C4-2B (cell line): ENCODE results near the gene ANKRD31.

Experiments
- ZFX ChIP-seq: fragments of 450-650 bp; IDR thresholded peaks from 2 replicates; pipeline ENCODE4 v1.6.1; 2017
- TF ChIP-seq, protein P1 (sequence below): fragments of 450-650 bp; conservative IDR thresholded peaks from 2 replicates; pipeline ENCODE4 v1.5.1; 2017; ENCODE audit warnings: mild to moderate bottlenecking

DNA sequence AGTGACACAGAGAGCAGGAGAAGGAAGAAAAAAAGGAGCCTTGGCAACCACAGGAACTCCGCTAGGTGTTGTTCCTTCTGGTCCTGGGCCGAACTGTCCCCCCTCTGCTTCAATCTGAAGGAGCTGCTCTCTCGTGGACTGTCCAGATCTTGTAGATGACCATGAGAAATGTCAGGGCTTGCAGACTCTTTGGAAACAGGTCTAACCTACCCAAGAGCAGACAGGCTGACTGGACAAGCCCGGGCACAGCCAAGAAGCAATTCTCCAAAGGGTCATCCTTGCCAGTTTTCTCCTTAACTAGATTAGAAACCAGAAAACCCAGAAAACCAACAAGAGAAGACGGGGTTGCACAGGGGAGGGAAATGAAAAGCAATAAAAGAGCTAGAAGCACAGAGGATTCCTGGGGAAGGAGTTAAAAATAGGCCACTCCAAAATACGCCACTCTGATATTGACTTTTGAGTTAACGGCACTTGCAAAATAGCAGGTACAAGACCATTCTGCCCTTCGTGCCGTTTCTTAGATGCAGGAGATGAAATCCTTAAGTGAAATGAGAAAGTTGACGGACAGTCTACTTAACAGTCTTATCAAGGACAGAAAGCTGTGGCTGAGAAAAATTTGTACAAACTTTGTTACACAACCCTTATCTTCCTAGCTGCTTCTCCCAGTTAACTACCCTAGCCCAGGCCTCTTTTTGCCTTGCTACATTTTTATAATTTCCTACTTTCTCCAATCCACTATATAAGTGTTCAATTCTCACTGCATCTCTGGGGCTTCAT lies 190.1 kb downstream of the ANKRD31 start:
- TF ChIP-seq, protein P1, sequence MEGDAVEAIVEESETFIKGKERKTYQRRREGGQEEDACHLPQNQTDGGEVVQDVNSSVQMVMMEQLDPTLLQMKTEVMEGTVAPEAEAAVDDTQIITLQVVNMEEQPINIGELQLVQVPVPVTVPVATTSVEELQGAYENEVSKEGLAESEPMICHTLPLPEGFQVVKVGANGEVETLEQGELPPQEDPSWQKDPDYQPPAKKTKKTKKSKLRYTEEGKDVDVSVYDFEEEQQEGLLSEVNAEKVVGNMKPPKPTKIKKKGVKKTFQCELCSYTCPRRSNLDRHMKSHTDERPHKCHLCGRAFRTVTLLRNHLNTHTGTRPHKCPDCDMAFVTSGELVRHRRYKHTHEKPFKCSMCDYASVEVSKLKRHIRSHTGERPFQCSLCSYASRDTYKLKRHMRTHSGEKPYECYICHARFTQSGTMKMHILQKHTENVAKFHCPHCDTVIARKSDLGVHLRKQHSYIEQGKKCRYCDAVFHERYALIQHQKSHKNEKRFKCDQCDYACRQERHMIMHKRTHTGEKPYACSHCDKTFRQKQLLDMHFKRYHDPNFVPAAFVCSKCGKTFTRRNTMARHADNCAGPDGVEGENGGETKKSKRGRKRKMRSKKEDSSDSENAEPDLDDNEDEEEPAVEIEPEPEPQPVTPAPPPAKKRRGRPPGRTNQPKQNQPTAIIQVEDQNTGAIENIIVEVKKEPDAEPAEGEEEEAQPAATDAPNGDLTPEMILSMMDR, result no peak
- TF ChIP-seq ZFX, result no peak
